BLaER1 treated with 17β-estradiol and CSF1 and Interleukin-3, amounts not matched to agents 10 nM and 100 nM (cell line): ENCODE data around the gene MIPOL1.

Experiments used
- H3K27ac ChIP-seq, 11 experiments: shearing (Covaris generic); formaldehyde crosslinking; 2 replicates each; pipeline ENCODE4 v1.8.1; 2022
- H3K27me3 ChIP-seq, 11 experiments: shearing (Covaris generic); formaldehyde crosslinking; 2 replicates each; pipeline ENCODE4 v1.8.1; 2022
- H3K36me3 ChIP-seq, 11 experiments: shearing (Covaris generic); formaldehyde crosslinking; 2 replicates each; pipeline ENCODE4 v1.8.1; 2022
- H3K4me1 ChIP-seq, 10 experiments: shearing (Covaris generic); formaldehyde crosslinking; 2 replicates each; pipeline ENCODE4 v1.8.1; 2022
- H3K4me2 ChIP-seq, 11 experiments: shearing (Covaris generic); formaldehyde crosslinking; 2 replicates each; pipeline ENCODE4 v1.8.1; 2022
- H3K4me3 ChIP-seq, 10 experiments: shearing (Covaris generic); formaldehyde crosslinking; 2 replicates each; pipeline ENCODE4 v1.8.1; 2022
- H3K9ac ChIP-seq, 11 experiments: shearing (Covaris generic); formaldehyde crosslinking; 2 replicates each; pipeline ENCODE4 v1.8.1; 2022
- H3K9me3 ChIP-seq, 11 experiments: shearing (Covaris generic); formaldehyde crosslinking; replicated peaks in 1 of 11; 2 replicates each; pipeline ENCODE4 v1.8.1; 2022
- H4K20me1 ChIP-seq, 11 experiments: shearing (Covaris generic); formaldehyde crosslinking; 2 replicates each; pipeline ENCODE4 v1.8.1; 2022
- Cebpa-rat ChIP-seq, 11 experiments: shearing (Covaris generic); IDR thresholded peaks; 2 replicates each; pipeline ENCODE4 v1.8.1; 2022

The MIPOL1 gene

GRCh38 chr14:37592482-37593408 lies 395.0 kb downstream of the MIPOL1 start:
- H3K4me2 ChIP-seq: no peak overlapping the region
- H3K4me3 ChIP-seq: no peak overlapping the region
- no peak overlapping the region for H3K27ac ChIP-seq
- no peaks in the 10 kb centered on the region for H3K36me3 ChIP-seq
- peaks cover 63 to 77% (median 68%) of the 10 kb centered on the region in 11 experiments for H3K9me3 ChIP-seq
- H3K9ac ChIP-seq: no peak overlapping the region
- H3K27me3 ChIP-seq: no peaks in the 10 kb centered on the region
- H4K20me1 ChIP-seq: no peaks in the 10 kb centered on the region
- H3K4me1 ChIP-seq: no peaks in the 10 kb centered on the region
- no peak for TF ChIP-seq Cebpa-rat (IDR thresholded peaks at IDR 0.05)

- no peak overlapping the region for H3K9ac ChIP-seq
- H3K9me3 ChIP-seq: peaks cover 63 to 78% (median 69%) of the 10 kb centered on the region in 11 experiments
- no peaks in the 10 kb centered on the region for H3K36me3 ChIP-seq
- H3K4me1 ChIP-seq: no peaks in the 10 kb centered on the region
- no peaks in the 10 kb centered on the region for H3K27me3 ChIP-seq
- H3K4me3 ChIP-seq: no peak overlapping the region
- H3K27ac ChIP-seq: no peak overlapping the region
- no peak overlapping the region for H3K4me2 ChIP-seq
- no peak for TF ChIP-seq Cebpa-rat (IDR thresholded peaks at IDR 0.05)
- no peaks in the 10 kb centered on the region for H4K20me1 ChIP-seq
These were observed 395.9 kb downstream of the MIPOL1 start for GRCh38 chr14:37593511-37594237.

- no peaks in the 10 kb centered on the region for H3K36me3 ChIP-seq
- H4K20me1 ChIP-seq: no peaks in the 10 kb centered on the region
- no peak overlapping the region for H3K4me2 ChIP-seq
- H3K4me3 ChIP-seq: no peak overlapping the region; a peak in 1 of 20 replicates
- peaks cover 68 to 82% (median 76%) of the 10 kb centered on the region in 11 experiments for H3K9me3 ChIP-seq
- H3K27me3 ChIP-seq: no peaks in the 10 kb centered on the region
- no peak overlapping the region for H3K27ac ChIP-seq
- TF ChIP-seq Cebpa-rat (IDR thresholded peaks at IDR 0.05): no peak
- H3K4me1 ChIP-seq: no peaks in the 10 kb centered on the region
- no peak overlapping the region for H3K9ac ChIP-seq
These were observed 396.7 kb downstream of the MIPOL1 start for GRCh38 chr14:37594238-37594970.

- Histone ChIP-seq H3K9me3 (peaks cover 76 to 90% (median 84%) of the 10 kb centered on the region in 11 experiments), H3K27ac (no peak within 1 kb of the TSS), H4K20me1 (no peaks in the 10 kb centered on the region), H3K9ac (no peak within 1 kb of the TSS), H3K27me3 (no peaks in the 10 kb centered on the region), H3K4me2 (no peak within 1 kb of the TSS), H3K36me3 (no peaks in the 10 kb centered on the region), H3K4me1 (no peaks in the 10 kb centered on the region), H3K4me3 (no peak within 1 kb of the TSS; a peak in 1 of 20 replicates)
- no peak for TF ChIP-seq Cebpa-rat (IDR thresholded peaks at IDR 0.05)
These were observed 397.5 kb downstream of the MIPOL1 start, which contains the start of the genes FOXA1 and TTC6 for GRCh38 chr14:37594971-37595808. TSS of gene FOXA1 (minus strand) at chr14:37595249. CDS start at chr14:37594972, 277 bp downstream. TSS of gene TTC6 (plus strand) at chr14:37595629. CDS start at chr14:37622065, 26,436 bp downstream.

GRCh38 chr14:37595809-37596621 lies 398.3 kb downstream of the MIPOL1 start:
- H3K27me3 ChIP-seq: no peaks in the 10 kb centered on the region
- H3K4me3 ChIP-seq: no peak overlapping the region
- H3K9ac ChIP-seq: no peak overlapping the region
- H3K4me1 ChIP-seq: no peaks in the 10 kb centered on the region
- no peak overlapping the region for H3K4me2 ChIP-seq
- H3K27ac ChIP-seq: no peak overlapping the region
- no peaks in the 10 kb centered on the region for H4K20me1 ChIP-seq
- H3K9me3 ChIP-seq: peaks cover 77 to 98% (median 88%) of the 10 kb centered on the region in 11 experiments
- no peaks in the 10 kb centered on the region for H3K36me3 ChIP-seq
- no peak for TF ChIP-seq Cebpa-rat (IDR thresholded peaks at IDR 0.05)

- Histone ChIP-seq H3K9ac (no peak overlapping the region), H4K20me1 (no peaks in the 10 kb centered on the region), H3K27me3 (no peaks in the 10 kb centered on the region), H3K27ac (no peak overlapping the region), H3K36me3 (no peaks in the 10 kb centered on the region), H3K4me3 (no peak overlapping the region), H3K4me1 (no peaks in the 10 kb centered on the region), H3K4me2 (no peak overlapping the region), H3K9me3 (peaks cover 69 to 98% (median 80%) of the 10 kb centered on the region in 11 experiments)
- TF ChIP-seq Cebpa-rat (IDR thresholded peaks at IDR 0.05): no peak
These were observed 399.2 kb downstream of the MIPOL1 start for GRCh38 chr14:37596790-37597472.

GRCh38 chr14:37597538-37597913 lies 399.8 kb downstream of the MIPOL1 start:
- no peak for TF ChIP-seq Cebpa-rat (IDR thresholded peaks at IDR 0.05)
- no peaks in the 10 kb centered on the region for H4K20me1 ChIP-seq
- peaks cover 63 to 96% (median 75%) of the 10 kb centered on the region in 11 experiments for H3K9me3 ChIP-seq
- H3K4me3 ChIP-seq: no peak overlapping the region
- no peaks in the 10 kb centered on the region for H3K27me3 ChIP-seq
- no peak overlapping the region for H3K4me2 ChIP-seq
- H3K36me3 ChIP-seq: no peaks in the 10 kb centered on the region
- no peak overlapping the region for H3K27ac ChIP-seq
- no peak overlapping the region for H3K9ac ChIP-seq
- no peaks in the 10 kb centered on the region for H3K4me1 ChIP-seq
